Endothelial cell of umbilical vein (primary cell): ENCODE data around the gene ZNF775. TPM values are rescaled to one million over a fixed set of nuclear protein-coding genes. Genes with fewer than 3 reads are reported as not detected.

ENCODE experiments used
- BruUV-seq: library from RNA; stranded (reverse); fragments of 400-500 nt; replicated peaks from 2 replicates; lab custom pipeline; 2021; lab: Mats Ljungman, UMichigan
- CTCF ChIA-PET: fragments of 300-600, 350-600 bp; sonication (Branson Sonifier 250); formaldehyde crosslinking; loops from one replicate; lab custom pipeline; 2021; ENCODE audit warnings: antibody characterized with exemption, inconsistent platforms; lab: Charles Lee
- POLR2A ChIA-PET: fragments of 300-600, 350-600 bp; sonication (Branson Sonifier 250); formaldehyde crosslinking; loops from one replicate; lab custom pipeline; 2021; ENCODE audit warnings: antibody characterized with exemption, inconsistent platforms; lab: Charles Lee
- DNase-seq: peaks from one replicate; pipeline ENCODE4 v3.0.0-alpha.2; 2011; ENCODE audit warnings: low read depth, low spot score
- FAIRE-seq: peaks from 2 replicates; lab custom pipeline; 2011; peaks lifted over from hg19 to GRCh38; lab: Jason Lieb, UNC
- H2AFZ ChIP-seq: 2 replicates; pipeline ENCODE4 v1.6.0; 2012; ENCODE audit warnings: low read depth, low read length, control low read depth, inconsistent platforms
- H3K27ac ChIP-seq: 2 replicates; pipeline ENCODE4 v1.5.1; 2011; ENCODE audit warnings: low read depth, mild to moderate bottlenecking, control low read depth, low read length, moderate library complexity; ENCODE audit not compliant: insufficient read depth
- H3K27me3 ChIP-seq, 2 experiments: 2 replicates each; pipeline versions ENCODE4 v1.6.0 to v1.6.1; 2011; ENCODE audit warnings: low read length in 2 of 2, mixed read lengths in 1 of 2; ENCODE audit not compliant: control insufficient read depth in 2 of 2, insufficient read depth in 2 of 2
- H3K36me3 ChIP-seq, 2 experiments: 2 replicates in 1 of 2; 3 replicates in 1 of 2; pipeline ENCODE4 v1.5.1; 2011; ENCODE audit warnings: low read length in 2 of 2, mild to moderate bottlenecking in 1 of 2, moderate library complexity in 1 of 2; ENCODE audit not compliant: control insufficient read depth in 2 of 2, insufficient read depth in 2 of 2; ENCODE audit errors: extremely low read depth in 1 of 2
- H3K4me1 ChIP-seq: 3 replicates; pipeline ENCODE4 v1.5.1; 2011; ENCODE audit warnings: mild to moderate bottlenecking, low read length; ENCODE audit not compliant: control insufficient read depth, insufficient read depth; ENCODE audit errors: extremely low read depth
- H3K4me2 ChIP-seq: 2 replicates; pipeline ENCODE4 v1.6.1; 2011; ENCODE audit warnings: low read length, control low read depth, mixed read lengths; ENCODE audit not compliant: insufficient read depth
- H3K4me3 ChIP-seq, 3 experiments: fragments of 200-600 bp in 1 of 3; sonication (generic), shearing (Covaris generic) in 1 of 3; replicated peaks in 1 of 3; 2 replicates each; pipeline ENCODE4 v1.5.1; 2011 to 2016; ENCODE audit warnings: control low read depth in 3 of 3, low read length in 3 of 3, mild to moderate bottlenecking in 2 of 3, inconsistent platforms in 1 of 3, low read depth in 1 of 3, moderate library complexity in 1 of 3; ENCODE audit not compliant: insufficient read depth in 1 of 3
- H3K79me2 ChIP-seq: 2 replicates; pipeline ENCODE4 v1.6.0; 2012; ENCODE audit warnings: low read length, inconsistent platforms; ENCODE audit not compliant: control insufficient read depth, insufficient read depth
- H3K9ac ChIP-seq: replicated peaks from 2 replicates; pipeline ENCODE3; 2011; ENCODE audit warnings: low read length, control low read depth; ENCODE audit not compliant: insufficient read depth; ENCODE audit errors: extremely low read depth
- H3K9me1 ChIP-seq: replicated peaks from 3 replicates; pipeline ENCODE4 v1.6.0; 2011; ENCODE audit warnings: mild to moderate bottlenecking, low read length; ENCODE audit not compliant: control insufficient read depth, insufficient read depth; ENCODE audit errors: extremely low read depth
- H3K9me3 ChIP-seq: replicated peaks from 2 replicates; pipeline ENCODE4 v1.5.1; 2012; ENCODE audit warnings: low read length, inconsistent platforms; ENCODE audit not compliant: control insufficient read depth, insufficient read depth
- H4K20me1 ChIP-seq: replicated peaks from 2 replicates; pipeline ENCODE3; 2011; ENCODE audit warnings: mild to moderate bottlenecking, low read length; ENCODE audit not compliant: control insufficient read depth, insufficient read depth; ENCODE audit errors: extremely low read depth
- EZH2 ChIP-seq: IDR thresholded peaks from 2 replicates; pipeline ENCODE4 v1.6.1; 2012; ENCODE audit warnings: borderline replicate concordance, low read depth, mild to moderate bottlenecking, moderate library complexity, low read length, inconsistent platforms; ENCODE audit not compliant: severe bottlenecking
- FOS ChIP-seq: IDR thresholded peaks from 2 replicates; pipeline ENCODE4 v1.6.1; 2011; ENCODE audit warnings: mild to moderate bottlenecking, low read length, moderate library complexity, borderline replicate concordance; ENCODE audit not compliant: insufficient read depth
- GATA2 ChIP-seq: IDR thresholded peaks from 2 replicates; pipeline ENCODE4 v1.7.0; 2011; ENCODE audit warnings: low read depth, mild to moderate bottlenecking, moderate library complexity, mixed read lengths, low read length; ENCODE audit not compliant: insufficient read length, insufficient read depth
- JUN ChIP-seq: IDR thresholded peaks from 2 replicates; pipeline ENCODE4 v1.6.1; 2011; ENCODE audit warnings: borderline replicate concordance, low read depth; ENCODE audit not compliant: insufficient read length, insufficient read depth
- MYC ChIP-seq: IDR thresholded peaks from one replicate; pipeline ENCODE4 v1.6.1; 2011; ENCODE audit warnings: mild to moderate bottlenecking, low read depth, low read length
- POLR2A ChIP-seq: IDR thresholded peaks from 2 replicates; pipeline ENCODE4 v1.6.1; 2012; ENCODE audit warnings: low read depth, mild to moderate bottlenecking, control low read depth, low read length
- POLR2AphosphoS5 ChIP-seq: IDR thresholded peaks from 2 replicates; pipeline ENCODE4 v1.6.1; 2012; ENCODE audit warnings: low read depth, mild to moderate bottlenecking, control low read depth, low read length, moderate library complexity; ENCODE audit not compliant: insufficient read depth
- dilution Hi-C: fragments of 300-500 bp; cut with MboI; formaldehyde crosslinking; loops from one replicate; pipeline ENCODE4 v1.15.0; 2019; ENCODE audit warnings: low sequenced_read_pairs; ENCODE audit not compliant: extremely low pct_ligation_motif_present
- intact Hi-C: fragments of 100-400 bp; cut with micrococcal nuclease; formaldehyde crosslinking; loops from one replicate; pipeline ENCODE4 v1.10.0; 2022
- polyA plus RNA-seq, 4 experiments: library from polyadenylated mRNA; depleted of rRNA in 3 of 4; stranded (reverse) in 3 of 4; unstranded in 1 of 4; fragments of >200 nt; gene quantifications; 2 replicates each; pipeline versions ENCODE4 v1.2.1 to v1.2.3, GENCODE V29; 2011 to 2012; ENCODE audit warnings: missing spikeins in 1 of 4
- total RNA-seq: library from RNA; stranded (reverse); gene quantifications from 2 replicates; pipeline ENCODE4 v1.2.3, GENCODE V29; 2021
- TF ChIP-seq, protein P1 (sequence below): IDR thresholded peaks from 2 replicates; pipeline ENCODE4 v1.6.1; 2011; ENCODE audit not compliant: insufficient read depth, insufficient read length
- TF ChIP-seq, protein P2 (sequence below), 2 donors: IDR thresholded peaks; 1 replicate in 1 of 2; 2 replicates in 1 of 2; pipeline ENCODE4 v1.5.1; 2011; ENCODE audit warnings: low read length in 2 of 2, mild to moderate bottlenecking in 2 of 2, moderate library complexity in 2 of 2, control low read depth in 1 of 2, inconsistent platforms in 1 of 2, low read depth in 1 of 2; ENCODE audit not compliant: insufficient read depth in 1 of 2; ENCODE audit errors: extremely low read depth in 1 of 2

The ZNF775 gene
- total and polyA plus RNA-seq, 2 donors (not counting 3 experiments of a cell fraction or from before 2014, with no cell fraction given) = 5.8 to 8.3 TPM

GRCh38 chr7:150404805-150405583 is 25.9 kb downstream of the ZNF775 start:
- Histone ChIP-seq H3K9me3 (no peaks in the 10 kb centered on the region), H3K27me3 (no peaks in the 10 kb centered on the region), H3K79me2 (no peaks in the 10 kb centered on the region), H3K4me1 (peaks cover 15% of the 10 kb centered on the region), H3K27ac (peak overlapping the region; percentile 71), H2AFZ (peak overlapping the region; percentile 96), H4K20me1 (no peaks in the 10 kb centered on the region), H3K4me3 (peak overlapping the region; percentile 68 to 81 (median 79)), H3K9me1 (no peaks in the 10 kb centered on the region), H3K4me2 (peak overlapping the region; percentile 83), H3K9ac (peak overlapping the region; percentile 81), H3K36me3 (no peaks in the 10 kb centered on the region)
- ChIA-PET CTCF (interaction anchor here (0.8 to 2.4 kb wide), 10 partner anchors 10 to 50 kb away, joined by 3 to 11 read pairs (median 4); partner anchors contain the start of gene REPIN1), POLR2A (interaction anchor here (0.6 to 0.8 kb wide), 2 partner anchors 27 to 34 kb away, joined by 3 to 4 read pairs; no protein-coding TSS in a partner anchor)
- FAIRE-seq (peak; percentile 90), DNase-seq (peak; percentile 87)
- dilution Hi-C loops = no loop called here
- no peak for TF ChIP-seq MYC
- TF ChIP-seq POLR2A = peak; percentile 89
- no peak for TF ChIP-seq GATA2
- TF ChIP-seq, protein P1, sequence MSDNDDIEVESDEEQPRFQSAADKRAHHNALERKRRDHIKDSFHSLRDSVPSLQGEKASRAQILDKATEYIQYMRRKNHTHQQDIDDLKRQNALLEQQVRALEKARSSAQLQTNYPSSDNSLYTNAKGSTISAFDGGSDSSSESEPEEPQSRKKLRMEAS = peak; percentile 14
- TF ChIP-seq, protein P2, sequence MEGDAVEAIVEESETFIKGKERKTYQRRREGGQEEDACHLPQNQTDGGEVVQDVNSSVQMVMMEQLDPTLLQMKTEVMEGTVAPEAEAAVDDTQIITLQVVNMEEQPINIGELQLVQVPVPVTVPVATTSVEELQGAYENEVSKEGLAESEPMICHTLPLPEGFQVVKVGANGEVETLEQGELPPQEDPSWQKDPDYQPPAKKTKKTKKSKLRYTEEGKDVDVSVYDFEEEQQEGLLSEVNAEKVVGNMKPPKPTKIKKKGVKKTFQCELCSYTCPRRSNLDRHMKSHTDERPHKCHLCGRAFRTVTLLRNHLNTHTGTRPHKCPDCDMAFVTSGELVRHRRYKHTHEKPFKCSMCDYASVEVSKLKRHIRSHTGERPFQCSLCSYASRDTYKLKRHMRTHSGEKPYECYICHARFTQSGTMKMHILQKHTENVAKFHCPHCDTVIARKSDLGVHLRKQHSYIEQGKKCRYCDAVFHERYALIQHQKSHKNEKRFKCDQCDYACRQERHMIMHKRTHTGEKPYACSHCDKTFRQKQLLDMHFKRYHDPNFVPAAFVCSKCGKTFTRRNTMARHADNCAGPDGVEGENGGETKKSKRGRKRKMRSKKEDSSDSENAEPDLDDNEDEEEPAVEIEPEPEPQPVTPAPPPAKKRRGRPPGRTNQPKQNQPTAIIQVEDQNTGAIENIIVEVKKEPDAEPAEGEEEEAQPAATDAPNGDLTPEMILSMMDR (IDR thresholded peaks at IDR 0.05; ENCODE audit: extremely low read depth in 1 of 2, insufficient read depth in 1 of 2, low read depth in 1 of 2, low read length in 2 of 2) = peak in 1 of 2 donors; percentile 22
- no peak for TF ChIP-seq JUN
- TF ChIP-seq FOS = peak; percentile 9
- peak; percentile 91 for TF ChIP-seq POLR2AphosphoS5
- TF ChIP-seq EZH2 = no peak
- TSS peak; percentile 77 for BruUV-seq
- intact Hi-C loops = loop anchor here (1.0 kb wide), 2 partner anchors 26 to 39 kb away; partner anchors contain the start of gene ZNF775
